Posterior vena cava (tissue), 2 donors: ENCODE data around the gene SHBG. TPM values are rescaled to one million over a fixed set of nuclear protein-coding genes. Genes with fewer than 3 reads are reported as not detected.
"Not testable (repeated sequence)": the region's sequence is repeated elsewhere in the genome, so short reads cannot be mapped to it uniquely, and the experiment has no call there.

Experiments
- DNase-seq: peaks from one replicate; pipeline ENCODE4 v3.0.0-alpha.2; 2020; ENCODE audit warnings: low spot score
- intact Hi-C, 2 donors: fragments of 100-400 bp; cut with DNase I; formaldehyde crosslinking; loops; one replicate each; pipeline versions ENCODE4 v1.14.1 to v1.14.2; 2022 to 2023
- total RNA-seq, 2 donors: library from RNA; stranded (reverse); fragmentation: NEBNext Ultra II Directional; extraction: Animal tissue kit (Norgen Biotek cat#: 25700); gene quantifications; one replicate each; pipeline ENCODE4 v1.2.1, GENCODE V29; 2021
- donor health status: DM: yes; HTN: yes; CAD: no.
- donor health status: DM: yes; HTN: yes; CAD: no.

The SHBG gene
- total RNA-seq, 2 donors from 2014 or later: 0.43 TPM; not detected in 1

- intact Hi-C loops: loop anchor here in 1 of 2 donors (10.0 kb wide), 1 partner anchor 49 kb away; the partner anchor contains the start of genes TP53 and WRAP53
- no peak for DNase-seq
These were observed 6.2 kb downstream of the SHBG start for GRCh38 chr17:7636163-7636562.

GRCh38 chr17:7640783-7641182 lies 10.8 kb downstream of the SHBG start:
- intact Hi-C loops: no loop called here
- DNase-seq: no peak

- DNase-seq, intact Hi-C loops: not testable (repeated sequence)
These were observed 11.7 kb downstream of the SHBG start for GRCh38 chr17:7641635-7642034.

- intact Hi-C loops: no loop called here
- DNase-seq: no peak
These were observed 14.8 kb downstream of the SHBG start for GRCh38 chr17:7644775-7645174.

- no peak for DNase-seq
- intact Hi-C loops: no loop called here
These were observed 16.5 kb downstream of the SHBG start for GRCh38 chr17:7646457-7646856.

- no peak for DNase-seq
- intact Hi-C loops: no loop called here
These were observed 17.1 kb downstream of the SHBG start for GRCh38 chr17:7647018-7647417.

- intact Hi-C loops: no loop called here
- no peak for DNase-seq
These were observed 20.7 kb downstream of the SHBG start, which contains the start of gene ATP1B2 for GRCh38 chr17:7650509-7651096. Gene ATP1B2 (plus strand): TSS chr17:7650926. CDS start chr17:7651519, 593 bp downstream.

GRCh38 chr17:7651097-7651664 lies 21.2 kb downstream of the SHBG start:
- no peak for DNase-seq
- intact Hi-C loops: no loop called here

GRCh38 chr17:7651665-7652387 lies 21.9 kb downstream of the SHBG start:
- intact Hi-C loops: no loop called here
- DNase-seq: no peak

- no peak for DNase-seq
- intact Hi-C loops: no loop called here
These were observed 22.7 kb downstream of the SHBG start for GRCh38 chr17:7652388-7653356.

GRCh38 chr17:7654832-7655540 lies 25.1 kb downstream of the SHBG start:
- DNase-seq: no peak

GRCh38 chr17:7655541-7655840 lies 25.6 kb downstream of the SHBG start:
- DNase-seq: no peak
- intact Hi-C loops: no loop called here

More at GRCh38 chr17:7654832-7655540, 25.1 kb downstream of the SHBG start:
- intact Hi-C loops: no loop called here

- no peak for DNase-seq
- intact Hi-C loops: no loop called here
These were observed 27.1 kb downstream of the SHBG start for GRCh38 chr17:7656958-7657609.

GRCh38 chr17:7667656-7668406 lies 37.9 kb downstream of the SHBG start:
- intact Hi-C loops: no loop called here
- DNase-seq: no peak

- intact Hi-C loops: no loop called here
- DNase-seq: no peak
These were observed 38.5 kb downstream of the SHBG start for GRCh38 chr17:7668482-7668881.

GRCh38 chr17:7673239-7673638 lies 43.3 kb downstream of the SHBG start:
- intact Hi-C loops: no loop called here
- no peak for DNase-seq

- intact Hi-C loops: no loop called here
- no peak for DNase-seq
These were observed 45.0 kb downstream of the SHBG start for GRCh38 chr17:7674934-7675333.

GRCh38 chr17:7676533-7676932 lies 46.6 kb downstream of the SHBG start:
- intact Hi-C loops: no loop called here
- no peak for DNase-seq
